Coronary artery (tissue), 2 donors: ENCODE measurements around the gene STRN4.

Source experiments
- DNase-seq: peaks from one replicate; pipeline ENCODE4 v3.0.0-alpha.2; 2017; ENCODE audit warnings: low spot score
- H3K27ac ChIP-seq, 2 donors: fragments of 200-600 bp; sonication (generic); one replicate each; pipeline ENCODE4 v1.5.1; 2016 to 2019
- H3K4me3 ChIP-seq: fragments of 200-600 bp; sonication (generic); 2 replicates; pipeline ENCODE4 v1.5.1; 2016; ENCODE audit warnings: mild to moderate bottlenecking, moderate library complexity
- CTCF ChIP-seq: fragments of 200-600 bp; sonication (generic); IDR thresholded peaks from one replicate; pipeline ENCODE4 v1.5.1; 2019; ENCODE audit warnings: antibody characterized with exemption

The STRN4 gene

GRCh38 chr19:46741447-46741846, 4.8 kb downstream of the STRN4 start:
- H3K27ac ChIP-seq: no peak overlapping the region

DNA sequence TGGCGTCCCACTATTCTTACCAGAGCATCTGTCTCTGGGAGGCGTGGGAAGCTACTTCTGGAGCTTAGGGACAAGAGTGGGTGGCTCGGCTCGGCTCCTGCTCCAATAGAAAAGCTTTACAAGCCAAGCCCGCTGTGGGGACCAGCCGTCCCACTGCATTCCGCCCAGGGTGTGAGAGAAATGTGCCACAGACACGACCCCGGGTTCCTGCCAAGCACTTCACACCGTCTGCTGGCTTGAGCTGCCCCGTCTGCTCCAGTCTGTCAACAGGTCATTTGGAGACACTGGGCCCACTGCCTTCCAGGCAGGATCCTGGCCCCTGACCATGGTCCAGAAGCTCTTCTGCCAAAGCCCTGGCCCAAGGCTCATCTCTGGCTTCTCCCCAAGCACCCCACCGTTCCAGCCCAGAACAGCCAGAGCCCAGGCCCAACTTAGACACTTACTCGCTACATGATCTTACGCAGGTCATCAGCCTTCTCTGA, 6.9 kb downstream of the STRN4 start:
- TF ChIP-seq CTCF: no peak
- no peak for DNase-seq
- H3K4me3 ChIP-seq: no peak overlapping the region
- H3K27ac ChIP-seq: peak overlapping the region in 1 of 2 donors; percentile 69

More at GRCh38 chr19:46741447-46741846, 4.8 kb downstream of the STRN4 start:
- H3K4me3 ChIP-seq: no peak overlapping the region
- TF ChIP-seq CTCF: no peak
- DNase-seq: no peak

DNA sequence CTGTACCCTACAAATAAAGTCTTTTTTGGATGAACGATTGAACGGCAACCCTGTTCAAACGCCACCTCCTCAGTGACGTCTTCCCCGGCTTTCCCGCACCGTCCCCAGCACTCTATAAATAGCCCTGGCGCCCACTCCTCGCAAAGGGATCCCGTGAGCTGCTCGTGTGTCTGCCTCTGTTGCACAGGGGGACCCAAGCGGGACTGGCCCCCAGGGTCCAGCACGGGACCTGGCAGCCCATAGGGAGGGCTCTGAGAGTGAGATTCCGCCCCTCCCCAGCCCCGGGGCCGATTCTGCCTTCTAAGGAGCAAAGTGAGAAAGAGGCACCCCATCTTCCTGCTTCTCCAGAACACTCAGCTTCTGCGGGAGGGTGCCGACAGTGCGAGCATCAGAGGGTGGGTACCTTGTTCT, 8.5 kb downstream of the STRN4 start:
- TF ChIP-seq CTCF: no peak
- no peak overlapping the region for H3K4me3 ChIP-seq
- peak overlapping the region in 1 of 2 donors; percentile 65 for H3K27ac ChIP-seq
- DNase-seq: no peak

- H3K4me3 ChIP-seq: no peak overlapping the region
- peak overlapping the region in 1 of 2 donors; percentile 65 for H3K27ac ChIP-seq
- no peak for DNase-seq
- TF ChIP-seq CTCF: no peak
Measured at GRCh38 chr19:46737298-46737654, 9.0 kb downstream of the STRN4 start.

GRCh38 chr19:46736531-46737297, 9.5 kb downstream of the STRN4 start:
- TF ChIP-seq CTCF: no peak
- no peak overlapping the region for H3K4me3 ChIP-seq
- DNase-seq: no peak
- peak overlapping the region in 1 of 2 donors; percentile 65 for H3K27ac ChIP-seq

- no peak for TF ChIP-seq CTCF
- no peak for DNase-seq
- H3K27ac ChIP-seq: peak overlapping the region in 1 of 2 donors; percentile 54
- no peak overlapping the region for H3K4me3 ChIP-seq
Measured at GRCh38 chr19:46733690-46734292, 12.5 kb downstream of the STRN4 start.
